ENCODE data around the gene SIAH2. TPM values are rescaled to one million over a fixed set of nuclear protein-coding genes. Genes with fewer than 3 reads are reported as not detected.

SIAH2 gene
- total RNA-seq, 1 donor from 2014 or later: 23.0 TPM

DNA sequence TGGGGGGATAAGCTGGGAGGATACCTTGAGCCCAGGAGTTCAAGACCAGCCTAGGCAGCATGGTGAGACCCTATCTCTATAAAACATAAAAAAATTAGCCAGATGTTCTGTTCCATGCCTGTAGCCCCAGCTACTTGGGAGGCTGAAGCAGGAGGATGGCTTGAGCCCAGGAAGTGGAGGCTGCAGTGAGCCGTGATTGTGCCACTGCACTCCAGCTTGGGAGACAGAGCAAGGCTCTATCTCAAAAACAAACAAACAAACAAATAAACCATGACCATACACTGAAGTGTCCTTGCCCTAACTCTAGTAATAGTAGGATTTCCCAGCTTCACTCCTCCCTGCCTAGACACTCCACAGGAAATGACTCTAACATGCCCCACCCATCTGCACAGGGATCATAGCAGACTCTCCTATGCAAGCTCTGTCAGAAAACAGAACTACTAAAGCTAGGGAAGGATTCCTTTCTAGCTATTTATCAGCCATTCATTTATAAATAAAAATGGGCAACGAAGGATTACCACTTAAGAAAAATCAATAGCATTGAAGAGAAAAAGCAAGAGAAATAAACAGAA lies 63.8 kb downstream of the SIAH2 start:
- TF ChIP-seq CTCF (IDR thresholded peaks at IDR 0.05; ENCODE audit: borderline replicate concordance): no peak
- Histone ChIP-seq H3K4me3 (no peak overlapping the region), H3K27me3 (ENCODE audit: low read depth) (no peaks in the 10 kb centered on the region), H3K27ac (replicated peaks) (no peak overlapping the region), H3K4me1 (peaks cover 10% of the 10 kb centered on the region), H3K36me3 (no peaks in the 10 kb centered on the region), H3K9me3 (replicated peaks) (no peaks in the 10 kb centered on the region)
- intact Hi-C loops (cut with micrococcal nuclease): no loop called here
- no peak for DNase-seq

DNA sequence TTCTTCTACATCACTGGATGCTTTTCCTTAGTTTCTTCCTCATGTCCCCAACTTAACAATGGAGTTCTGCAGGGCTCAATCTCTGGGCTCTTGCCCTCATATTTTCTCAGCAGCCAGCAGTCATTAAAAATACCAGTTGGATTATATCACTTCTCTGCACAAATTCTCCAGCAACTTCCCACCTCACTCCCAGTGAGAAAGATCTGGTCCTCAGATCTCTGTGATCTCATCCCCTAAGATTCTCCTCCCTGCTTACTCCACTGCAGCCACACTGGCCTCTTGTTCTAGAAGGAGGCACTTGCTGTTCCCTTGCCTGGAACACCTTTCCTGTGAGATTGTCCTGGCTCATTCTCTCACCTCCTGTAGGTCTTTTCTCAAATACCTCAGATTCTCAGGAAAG lies 65.3 kb downstream of the SIAH2 start:
- TF ChIP-seq CTCF (IDR thresholded peaks at IDR 0.05; ENCODE audit: borderline replicate concordance): no peak
- no peak overlapping the region for H3K27ac ChIP-seq (replicated peaks)

GRCh38 chr3:150691414-150692040 lies 71.4 kb downstream of the SIAH2 start:
- Histone ChIP-seq H3K9me3 (replicated peaks) (peaks cover 16% of the 10 kb centered on the region), H3K27me3 (ENCODE audit: low read depth) (no peaks in the 10 kb centered on the region), H3K36me3 (no peaks in the 10 kb centered on the region), H3K27ac (replicated peaks) (no peak overlapping the region), H3K4me1 (no peaks in the 10 kb centered on the region), H3K4me3 (no peak overlapping the region)
- no peak for TF ChIP-seq CTCF (IDR thresholded peaks at IDR 0.05; ENCODE audit: borderline replicate concordance)
- no peak for DNase-seq
- intact Hi-C loops (cut with micrococcal nuclease): no loop called here

More for the DNA sequence above, 65.3 kb downstream of the SIAH2 start:
- Histone ChIP-seq H3K4me1 (no peaks in the 10 kb centered on the region), H3K27me3 (ENCODE audit: low read depth) (no peaks in the 10 kb centered on the region), H3K4me3 (no peak overlapping the region), H3K9me3 (replicated peaks) (peaks cover 8% of the 10 kb centered on the region), H3K36me3 (no peaks in the 10 kb centered on the region)
- intact Hi-C loops (cut with micrococcal nuclease): no loop called here
- DNase-seq: no peak

Other genes with a start within 250 kb of the SIAH2 start
- 20.4 TPM for gene SERP1, start 216.7 kb downstream of the SIAH2 start, total RNA-seq
- 71.6 TPM for gene EIF2A, start 216.4 kb downstream of the SIAH2 start, total RNA-seq
- gene SELENOT, start 159.8 kb downstream of the SIAH2 start, total RNA-seq: 70.3 TPM
- gene ERICH6, start 59.2 kb downstream of the SIAH2 start, total RNA-seq: 0.55 TPM
- gene MINDY4B, start 142.3 kb upstream of the SIAH2 start, total RNA-seq: 0.22 TPM
- not detected for gene CLRN1, start 209.6 kb upstream of the SIAH2 start, total RNA-seq

Measured in left ventricle myocardium inferior (tissue), 1 donor.